Measurements from ENCODE around the gene CRACR2A. TPM values are rescaled to one million over a fixed set of nuclear protein-coding genes. Genes with fewer than 3 reads are reported as not detected.

The CRACR2A gene
- total RNA-seq, 1 donor from 2014 or later: 3.0 TPM

GRCh38 chr12:3615862-3616261 lies 137.0 kb downstream of the CRACR2A start:
- H3K27me3 Mint-ChIP-seq: peaks cover 9% of the 10 kb centered on the region
- DNase-seq (ENCODE audit: low spot score, unreplicated experiment): no peak
- H3K4me3 Mint-ChIP-seq (ENCODE audit: low read depth): no peak overlapping the region
- no peak overlapping the region for H3K27ac Mint-ChIP-seq
- H3K9me3 Mint-ChIP-seq (ENCODE audit: low read depth): no peaks in the 10 kb centered on the region
- no peaks in the 10 kb centered on the region for H3K4me1 Mint-ChIP-seq (ENCODE audit: low read depth)
- TF ChIP-seq CTCF (IDR thresholded peaks at IDR 0.05; ENCODE audit: unreplicated experiment): no peak
- H3K36me3 Mint-ChIP-seq (ENCODE audit: insufficient read depth): no peaks in the 10 kb centered on the region

GRCh38 chr12:3614806-3615466 lies 138.0 kb downstream of the CRACR2A start:
- Mint-ChIP-seq H3K36me3 (ENCODE audit: insufficient read depth) (no peaks in the 10 kb centered on the region), H3K4me3 (ENCODE audit: low read depth) (no peak overlapping the region), H3K27me3 (peaks cover 6% of the 10 kb centered on the region), H3K4me1 (ENCODE audit: low read depth) (no peaks in the 10 kb centered on the region), H3K27ac (no peak overlapping the region), H3K9me3 (ENCODE audit: low read depth) (no peaks in the 10 kb centered on the region)
- TF ChIP-seq CTCF (IDR thresholded peaks at IDR 0.05; ENCODE audit: unreplicated experiment): no peak
- no peak for DNase-seq (ENCODE audit: low spot score, unreplicated experiment)

GRCh38 chr12:3613641-3614395 lies 139.1 kb downstream of the CRACR2A start:
- Mint-ChIP-seq H3K27me3 (peaks cover 16% of the 10 kb centered on the region), H3K36me3 (ENCODE audit: insufficient read depth) (no peaks in the 10 kb centered on the region), H3K4me1 (ENCODE audit: low read depth) (no peaks in the 10 kb centered on the region), H3K27ac (no peak overlapping the region), H3K9me3 (ENCODE audit: low read depth) (peaks cover 10% of the 10 kb centered on the region), H3K4me3 (ENCODE audit: low read depth) (no peak overlapping the region)
- TF ChIP-seq CTCF (IDR thresholded peaks at IDR 0.05; ENCODE audit: unreplicated experiment): no peak
- no peak for DNase-seq (ENCODE audit: low spot score, unreplicated experiment)

GRCh38 chr12:3611860-3612703 lies 140.8 kb downstream of the CRACR2A start:
- H3K9me3 Mint-ChIP-seq (ENCODE audit: low read depth): peaks cover 10% of the 10 kb centered on the region
- no peak overlapping the region for H3K27ac Mint-ChIP-seq
- H3K4me3 Mint-ChIP-seq (ENCODE audit: low read depth): no peak overlapping the region
- no peak for DNase-seq (ENCODE audit: low spot score, unreplicated experiment)
- H3K27me3 Mint-ChIP-seq: peaks cover 20% of the 10 kb centered on the region
- TF ChIP-seq CTCF (IDR thresholded peaks at IDR 0.05; ENCODE audit: unreplicated experiment): no peak
- no peaks in the 10 kb centered on the region for H3K36me3 Mint-ChIP-seq (ENCODE audit: insufficient read depth)
- no peaks in the 10 kb centered on the region for H3K4me1 Mint-ChIP-seq (ENCODE audit: low read depth)

- no peak overlapping the region for H3K27ac Mint-ChIP-seq
- no peak for TF ChIP-seq CTCF (IDR thresholded peaks at IDR 0.05; ENCODE audit: unreplicated experiment)
- H3K4me1 Mint-ChIP-seq (ENCODE audit: low read depth): no peaks in the 10 kb centered on the region
- no peak overlapping the region for H3K4me3 Mint-ChIP-seq (ENCODE audit: low read depth)
- H3K9me3 Mint-ChIP-seq (ENCODE audit: low read depth): peaks cover 10% of the 10 kb centered on the region
- H3K36me3 Mint-ChIP-seq (ENCODE audit: insufficient read depth): no peaks in the 10 kb centered on the region
- DNase-seq (ENCODE audit: low spot score, unreplicated experiment): no peak
- peaks cover 61% of the 10 kb centered on the region for H3K27me3 Mint-ChIP-seq
These were observed 145.1 kb downstream of the CRACR2A start for GRCh38 chr12:3607821-3608220.

Measured in progenitor cell of endocrine pancreas (in vitro differentiated cells).